GM19467 (cell line): ENCODE data around the gene PIP4K2A.

ENCODE experiments used
- ATAC-seq: cut with Tn5 transposase; IDR thresholded peaks from one replicate; pipeline ENCODE4 v1.9.1; 2021; ENCODE audit warnings: mild to moderate bottlenecking, moderate library complexity; ENCODE audit not compliant: unreplicated experiment

PIP4K2A gene

GRCh38 chr10:22561909-22562308, 152.5 kb downstream of the PIP4K2A start:
- ATAC-seq: no peak

GRCh38 chr10:22560913-22561239, 153.5 kb downstream of the PIP4K2A start:
- no peak for ATAC-seq

- ATAC-seq: no peak
These were observed 154.1 kb downstream of the PIP4K2A start for GRCh38 chr10:22560096-22560912.

DNA sequence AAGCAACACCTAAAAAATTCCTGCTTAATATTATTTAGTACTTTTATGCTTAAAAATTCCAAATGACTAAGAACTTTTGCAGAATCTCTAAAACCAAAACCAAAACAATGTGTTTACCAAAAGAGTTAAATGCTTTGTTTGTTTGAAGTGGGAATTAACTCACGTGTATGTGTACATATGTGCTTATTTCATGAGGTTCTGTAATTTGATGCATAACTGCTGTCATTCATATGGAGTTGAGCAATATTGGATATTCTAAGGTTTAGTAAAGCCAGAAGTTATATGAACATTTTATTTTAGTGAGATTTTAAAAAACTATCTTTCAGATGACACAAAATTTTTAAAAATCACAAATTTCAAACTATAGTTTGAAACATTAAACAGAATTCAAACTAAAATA, 157.1 kb downstream of the PIP4K2A start:
- ATAC-seq: no peak

DNA sequence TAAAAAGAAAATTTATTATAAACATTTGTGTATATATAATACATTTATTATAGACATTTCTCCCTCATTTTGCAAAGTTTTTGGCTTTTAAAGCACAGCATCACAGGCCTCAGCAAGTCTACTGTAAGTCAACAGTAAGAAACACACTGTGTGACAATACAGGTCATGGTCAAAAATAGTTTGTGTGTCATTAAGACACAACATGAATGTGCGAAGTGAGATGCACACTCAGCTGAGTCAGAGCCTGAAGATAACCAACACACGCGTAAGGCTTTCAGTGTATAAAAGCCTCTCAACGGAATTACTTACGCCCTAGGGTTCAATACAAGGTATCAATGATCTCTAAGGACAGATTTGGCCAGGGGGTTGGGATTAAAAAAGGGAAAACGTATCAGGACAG, 157.6 kb downstream of the PIP4K2A start:
- ATAC-seq: no peak

- ATAC-seq: no peak
These were observed 159.8 kb downstream of the PIP4K2A start for GRCh38 chr10:22554461-22555182.

GRCh38 chr10:22553452-22553995, 160.9 kb downstream of the PIP4K2A start:
- ATAC-seq: no peak

- no peak for ATAC-seq
These were observed 161.4 kb downstream of the PIP4K2A start for GRCh38 chr10:22552888-22553378.

DNA sequence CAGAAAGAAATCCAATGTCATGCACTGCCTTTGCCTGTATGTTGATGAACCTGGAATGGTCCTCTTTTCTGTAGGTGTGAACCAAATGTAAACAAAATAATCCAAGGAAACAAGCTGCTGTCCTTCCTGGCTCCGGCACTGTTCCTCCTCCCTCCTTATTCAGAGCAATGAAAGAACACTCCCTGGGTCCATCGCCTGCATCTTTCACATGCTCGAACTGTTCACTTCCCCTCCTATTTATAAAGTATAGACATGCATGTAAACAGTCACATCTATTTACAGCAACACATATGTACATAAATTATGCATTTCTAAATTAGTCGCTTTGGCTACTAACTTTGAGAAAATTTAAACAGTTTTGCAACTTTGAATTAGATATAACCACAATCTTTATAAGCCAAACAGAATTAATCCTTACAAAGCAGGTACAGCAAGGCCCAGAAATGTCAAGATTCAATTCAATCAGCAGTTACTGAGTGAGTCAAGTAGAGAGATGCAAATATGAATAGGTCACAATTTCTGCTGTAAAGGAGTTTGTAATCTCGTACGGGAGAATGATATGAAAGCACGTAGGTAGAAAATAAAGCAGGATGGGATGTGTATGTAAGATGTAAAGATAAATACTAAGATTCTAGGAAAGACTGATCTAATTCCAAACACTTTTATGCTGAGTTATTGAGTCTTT, 162.6 kb downstream of the PIP4K2A start:
- ATAC-seq: no peak

DNA sequence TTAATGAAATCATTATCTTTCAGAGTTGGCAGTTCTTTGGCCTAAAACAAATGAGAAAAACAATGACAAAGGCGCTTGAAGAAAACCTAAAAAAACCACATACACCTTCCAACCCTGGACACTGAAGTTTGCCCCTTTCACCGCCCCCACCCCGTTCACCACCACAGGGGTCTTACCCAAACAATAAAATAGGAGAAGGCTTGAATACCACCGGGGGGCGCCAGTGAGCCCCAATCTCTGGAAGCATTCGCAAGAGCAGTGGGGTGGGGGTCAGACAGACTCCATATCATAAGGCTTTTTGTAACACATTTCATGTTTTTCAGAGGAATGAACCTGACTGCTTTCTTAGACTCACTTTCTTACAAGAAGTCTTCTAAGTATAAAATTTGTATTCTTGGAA, 163.6 kb downstream of the PIP4K2A start:
- ATAC-seq: no peak

GRCh38 chr10:22548344-22548743, 166.0 kb downstream of the PIP4K2A start:
- no peak for ATAC-seq

DNA sequence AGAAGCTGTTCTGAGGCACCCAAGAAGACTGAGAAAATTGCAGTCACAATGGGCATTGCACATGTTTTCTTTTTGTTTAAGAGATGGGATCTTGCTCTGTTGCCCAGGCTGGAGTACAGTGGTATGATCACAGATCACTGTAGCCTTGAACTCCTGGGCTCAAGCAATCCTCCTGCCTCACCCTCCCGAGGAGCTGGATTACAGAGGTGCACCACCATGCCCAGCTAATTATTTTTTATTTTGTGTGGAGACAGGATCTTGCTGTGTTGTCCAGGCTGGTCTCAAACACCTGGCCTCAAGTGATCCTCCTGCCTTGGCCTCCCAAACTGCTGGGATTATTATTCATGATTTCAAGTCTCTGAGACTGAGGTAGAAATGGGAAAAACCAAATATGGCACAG, 168.7 kb downstream of the PIP4K2A start:
- no peak for ATAC-seq

DNA sequence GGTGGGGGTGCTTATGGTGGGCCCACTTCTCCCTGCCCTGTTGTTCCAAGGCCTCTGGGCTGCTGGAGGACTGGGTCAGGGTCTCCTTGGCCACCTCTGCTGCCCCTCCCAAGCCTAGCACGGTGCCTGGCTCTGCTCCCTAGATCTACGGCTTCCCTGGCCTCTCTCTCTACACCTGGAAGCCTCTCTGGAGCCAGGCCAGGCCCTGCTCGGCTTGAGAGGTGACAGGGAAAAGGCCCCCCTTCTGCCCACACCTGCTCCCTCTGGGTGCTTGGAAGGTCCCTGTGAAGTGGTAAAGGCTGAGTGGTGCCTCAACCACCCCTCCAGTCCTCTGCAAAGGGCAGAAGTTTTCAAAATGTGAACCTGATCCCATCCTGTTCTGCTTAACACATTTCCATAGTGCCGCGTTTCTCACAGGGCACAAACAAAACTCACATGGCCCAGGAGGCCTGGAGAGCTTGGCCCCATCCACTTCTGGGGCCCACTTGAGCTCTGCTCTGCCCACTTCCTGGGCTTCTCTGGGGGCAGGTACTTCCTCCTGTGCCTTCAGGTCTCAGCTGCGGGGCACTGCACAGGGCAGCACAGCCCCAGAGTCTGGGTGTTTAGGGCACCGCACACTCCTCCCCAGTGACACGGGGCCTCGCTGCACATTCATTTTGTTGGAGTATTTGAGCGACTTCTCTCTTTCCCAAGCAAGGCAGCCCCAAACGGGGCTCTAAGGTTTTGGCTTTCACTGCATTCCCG, 169.9 kb downstream of the PIP4K2A start:
- ATAC-seq: no peak

DNA sequence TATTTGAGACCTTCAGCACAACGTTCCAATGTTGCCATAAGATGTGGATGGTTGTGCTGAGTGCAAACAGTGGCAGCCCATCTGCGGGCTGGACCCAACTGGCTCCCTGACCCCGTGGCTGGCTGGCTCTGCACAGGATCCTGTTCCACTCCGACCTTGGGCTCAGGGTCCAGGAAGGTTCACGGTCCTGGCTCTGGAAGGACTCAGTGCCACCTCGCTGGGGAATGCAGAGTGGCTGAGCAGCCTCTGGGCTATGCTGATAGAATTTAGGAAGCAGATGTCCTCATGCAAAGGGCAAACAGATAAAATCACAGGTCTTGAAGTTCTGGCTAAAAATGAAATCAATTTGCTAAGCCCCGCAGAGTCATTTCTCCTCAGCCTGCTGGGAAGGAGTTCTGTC, 171.6 kb downstream of the PIP4K2A start:
- no peak for ATAC-seq

DNA sequence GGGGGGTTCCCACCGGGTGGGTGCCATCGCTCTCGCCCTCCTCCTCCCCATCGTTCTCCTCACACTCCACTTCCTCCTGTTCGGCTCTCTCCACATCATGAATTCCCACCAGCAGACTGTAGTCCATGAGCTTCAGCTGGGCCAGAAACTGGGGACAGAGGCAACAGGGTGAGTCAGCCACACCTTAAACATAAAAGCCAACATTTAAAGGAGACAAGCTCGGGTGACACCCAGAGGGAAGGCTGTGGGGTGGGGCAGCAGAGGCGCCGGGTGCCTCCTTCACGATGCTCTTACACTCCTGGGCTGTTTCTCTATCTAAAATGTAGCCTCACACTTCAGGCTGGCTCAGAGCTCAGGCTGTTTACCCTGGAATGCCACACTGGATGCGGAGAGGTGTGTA, 172.5 kb downstream of the PIP4K2A start:
- ATAC-seq: no peak

- no peak for ATAC-seq
These were observed 174.6 kb downstream of the PIP4K2A start for GRCh38 chr10:22539579-22540298.

GRCh38 chr10:22537810-22538209, 176.6 kb downstream of the PIP4K2A start:
- ATAC-seq: no peak

- no peak for ATAC-seq
These were observed 177.8 kb downstream of the PIP4K2A start for GRCh38 chr10:22536620-22537019.

DNA sequence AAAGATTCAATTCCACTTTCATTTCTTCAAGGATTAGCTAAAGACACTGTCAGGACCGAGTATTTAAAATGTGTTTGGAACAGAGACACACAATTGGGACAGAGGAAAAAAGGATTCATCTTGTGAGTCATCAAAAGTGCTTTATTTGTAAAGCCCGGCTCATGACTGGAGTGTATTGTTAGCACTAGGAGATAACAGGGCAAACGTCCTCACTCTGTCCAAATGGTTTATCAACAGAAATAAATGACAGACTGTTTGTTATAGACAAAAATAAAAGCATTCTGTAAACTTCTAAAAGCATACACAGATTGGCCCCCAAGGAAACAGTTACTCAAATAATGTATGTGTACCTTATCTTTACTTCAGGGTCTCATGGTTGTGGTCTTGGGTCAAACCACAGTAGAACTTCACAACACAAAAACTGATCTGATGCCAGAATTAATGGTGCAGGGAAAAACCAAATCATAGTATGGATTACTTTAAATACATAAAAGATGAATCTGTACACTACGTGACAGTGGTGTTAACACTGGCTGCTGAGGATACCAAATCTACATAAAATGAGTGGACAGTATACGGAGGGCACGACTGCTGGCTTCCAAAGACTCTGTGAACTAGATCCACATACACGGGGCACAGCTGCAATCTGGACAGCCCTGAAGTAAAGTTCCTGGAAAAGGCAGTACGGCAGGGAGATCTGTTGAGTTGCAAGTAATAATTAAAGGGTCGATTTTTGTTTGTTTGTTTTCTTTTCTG, 179.4 kb downstream of the PIP4K2A start:
- ATAC-seq: no peak
